Naive thymus-derived CD4-positive, alpha-beta T cell (primary cell): ENCODE measurements around the gene LPP. TPM values are rescaled to one million over a fixed set of nuclear protein-coding genes. Genes with fewer than 3 reads are reported as not detected.

Experiments
- ATAC-seq: fragments of 150-1000 bp; cut with Tn5 transposase; 2 replicates; pipeline ENCODE4 v1.10.0; 2021; ENCODE audit warnings: mild to moderate bottlenecking, moderate library complexity
- CTCF ChIA-PET: fragments of 350-600 bp; sonication (Branson Sonifier 250); formaldehyde crosslinking; loops from one replicate; lab custom pipeline; 2021; ENCODE audit warnings: antibody characterized with exemption; lab: Charles Lee
- POLR2A ChIA-PET: fragments of 350-600 bp; sonication (Branson Sonifier 250); formaldehyde crosslinking; loops from one replicate; lab custom pipeline; 2021; ENCODE audit warnings: antibody characterized with exemption, inconsistent platforms; lab: Charles Lee
- DNase-seq, 9 donors: peaks; one replicate each; pipeline versions ENCODE4 v3.0.0 to v3.0.0-alpha.2; 2020 to 2022; ENCODE audit warnings: mixed read lengths in 1 of 9
- H3K27ac ChIP-seq: one replicate; pipeline ENCODE4 v1.7.0; 2013; ENCODE audit warnings: mild to moderate bottlenecking, low read depth, low read length, moderate library complexity
- H3K27me3 ChIP-seq, 2 donors: one replicate each; pipeline ENCODE4 v1.7.0; 2013; ENCODE audit warnings: low read length in 2 of 2, mild to moderate bottlenecking in 2 of 2, moderate library complexity in 2 of 2; ENCODE audit not compliant: control insufficient read depth in 2 of 2, insufficient read depth in 2 of 2
- H3K36me3 ChIP-seq, 3 experiments: 1 replicate in 2 of 3; 2 replicates in 1 of 3; pipeline ENCODE4 v1.7.0; 2013; ENCODE audit warnings: low read length in 3 of 3, mild to moderate bottlenecking in 3 of 3, moderate library complexity in 1 of 3; ENCODE audit not compliant: insufficient read depth in 3 of 3, control insufficient read depth in 2 of 3
- H3K4me1 ChIP-seq, 2 donors: one replicate each; pipeline ENCODE4 v1.7.0; 2013; ENCODE audit warnings: low read length in 2 of 2, mild to moderate bottlenecking in 2 of 2, moderate library complexity in 1 of 2; ENCODE audit not compliant: control insufficient read depth in 2 of 2, insufficient read depth in 2 of 2
- H3K4me3 ChIP-seq: 2 replicates; pipeline ENCODE4 v1.7.0; 2013; ENCODE audit warnings: mild to moderate bottlenecking, low read length
- H3K9me3 ChIP-seq, 3 experiments: 1 replicate in 2 of 3; 2 replicates in 1 of 3; pipeline ENCODE4 v1.7.0; 2013; ENCODE audit warnings: low read length in 3 of 3; ENCODE audit not compliant: control insufficient read depth in 2 of 3
- H3K27ac Mint-ChIP-seq, 9 donors: one replicate each; pipeline ENCODE4 v1.8.0; 2020 to 2022; ENCODE audit warnings: mixed read lengths in 9 of 9, mild to moderate bottlenecking in 8 of 9, moderate library complexity in 5 of 9, inconsistent platforms in 2 of 9
- H3K27me3 Mint-ChIP-seq, 5 donors: one replicate each; pipeline ENCODE4 v1.8.0; 2021 to 2022; ENCODE audit warnings: mixed read lengths in 5 of 5, mild to moderate bottlenecking in 1 of 5
- H3K36me3 Mint-ChIP-seq, 5 donors: one replicate each; pipeline ENCODE4 v1.8.0; 2020 to 2022; ENCODE audit warnings: mixed read lengths in 5 of 5, mild to moderate bottlenecking in 3 of 5, inconsistent platforms in 1 of 5
- H3K4me1 Mint-ChIP-seq, 7 donors: one replicate each; pipeline ENCODE4 v1.8.0; 2020 to 2022; ENCODE audit warnings: mixed read lengths in 7 of 7, mild to moderate bottlenecking in 3 of 7, inconsistent platforms in 1 of 7
- H3K4me3 Mint-ChIP-seq, 10 donors: one replicate each; pipeline ENCODE4 v1.8.0; 2020 to 2022; ENCODE audit warnings: mild to moderate bottlenecking in 10 of 10, mixed read lengths in 10 of 10, moderate library complexity in 6 of 10, inconsistent platforms in 2 of 10
- H3K9me3 Mint-ChIP-seq, 11 donors: one replicate each; pipeline ENCODE4 v1.8.0; 2020 to 2022; ENCODE audit warnings: mixed read lengths in 11 of 11, mild to moderate bottlenecking in 4 of 11, inconsistent platforms in 1 of 11, moderate library complexity in 1 of 11
- intact Hi-C, 2 donors: fragments of 100-400 bp; cut with micrococcal nuclease; formaldehyde crosslinking; loops; one replicate each; pipeline ENCODE4 v1.15.1; 2023
- polyA plus RNA-seq, 2 donors: library from polyadenylated mRNA; unstranded; fragments of 300-500 nt; fragmentation: Illumina TruSeq; gene quantifications; one replicate each; pipeline ENCODE4 v1.2.3, GENCODE V29; 2021
- total RNA-seq, 6 experiments: library from RNA in 5 of 6; stranded (reverse) in 5 of 6; gene quantifications; 1 replicate in 5 of 6; 2 replicates in 1 of 6; pipeline ENCODE4 v1.2.3 and lab custom pipeline; 2021 to 2026

LPP gene
- total and polyA plus RNA-seq, 7 experiments from 2014 or later = 10.3 to 95.2 (median 19.5) TPM

GRCh38 chr3:188506446-188506845, 352.5 kb downstream of the LPP start:
- no peaks in the 10 kb centered on the region for H3K27me3 Mint-ChIP-seq
- POLR2A ChIA-PET = no interaction called here
- H3K4me3 Mint-ChIP-seq = no peak overlapping the region
- peaks cover 5 to 10% (median 9%) of the 10 kb centered on the region in 3 experiments for H3K9me3 ChIP-seq
- H3K27ac Mint-ChIP-seq = no peak overlapping the region
- intact Hi-C loops = no loop called here
- peaks cover 7 to 27% (median 16%) of the 10 kb centered on the region in 7 donors for H3K4me1 Mint-ChIP-seq
- CTCF ChIA-PET = no interaction called here
- ATAC-seq (no peak), DNase-seq (no peak)
- H3K4me1 ChIP-seq = peaks cover 0 to 6% of the 10 kb centered on the region in 2 donors
- H3K36me3 Mint-ChIP-seq = peaks cover 21 to 49% (median 47%) of the 10 kb centered on the region in 5 donors
- H3K4me3 ChIP-seq = no peak overlapping the region
- H3K27ac ChIP-seq = no peak overlapping the region
- no peaks in the 10 kb centered on the region for H3K36me3 ChIP-seq
- H3K9me3 Mint-ChIP-seq = peaks cover 0 to 44% (median 22%) of the 10 kb centered on the region in 11 donors
- H3K27me3 ChIP-seq = no peaks in the 10 kb centered on the region

- Mint-ChIP-seq H3K9me3 (peaks cover 0 to 38% (median 19%) of the 10 kb centered on the region in 11 donors), H3K4me1 (peaks cover 7 to 27% (median 16%) of the 10 kb centered on the region in 7 donors), H3K27me3 (no peaks in the 10 kb centered on the region), H3K36me3 (peaks cover 17 to 49% (median 47%) of the 10 kb centered on the region in 5 donors), H3K4me3 (peak overlapping the region in 4 of 10 donors; percentile 2 to 37 (median 12)), H3K27ac (no peak overlapping the region)
- DNase-seq = peak in 1 of 9 donors; percentile 6
- POLR2A ChIA-PET = no interaction called here
- Histone ChIP-seq H3K27ac (no peak overlapping the region), H3K4me1 (peaks cover 0 to 6% of the 10 kb centered on the region in 2 donors), H3K4me3 (no peak overlapping the region), H3K27me3 (no peaks in the 10 kb centered on the region), H3K9me3 (peaks cover 5 to 10% (median 9%) of the 10 kb centered on the region in 3 experiments), H3K36me3 (no peaks in the 10 kb centered on the region)
- peak; percentile 75 for ATAC-seq
- intact Hi-C loops = no loop called here
- CTCF ChIA-PET = interaction anchor here (0.7 kb wide), 1 partner anchor 26 kb away, joined by 3 read pairs; no protein-coding TSS in a partner anchor
Observed at GRCh38 chr3:188507244-188507720, 353.3 kb downstream of the LPP start.

- Histone ChIP-seq H3K36me3 (no peaks in the 10 kb centered on the region), H3K27ac (no peak overlapping the region), H3K4me3 (no peak overlapping the region), H3K4me1 (peaks cover 0 to 6% of the 10 kb centered on the region in 2 donors), H3K27me3 (no peaks in the 10 kb centered on the region), H3K9me3 (peaks cover 5 to 9% (median 9%) of the 10 kb centered on the region in 3 experiments)
- CTCF ChIA-PET = no interaction called here
- intact Hi-C loops = no loop called here
- Mint-ChIP-seq H3K27ac (no peak overlapping the region), H3K9me3 (peaks cover 0 to 30% (median 17%) of the 10 kb centered on the region in 11 donors), H3K27me3 (no peaks in the 10 kb centered on the region), H3K4me3 (no peak overlapping the region), H3K36me3 (peaks cover 14 to 44% (median 42%) of the 10 kb centered on the region in 5 donors), H3K4me1 (peaks cover 7 to 27% (median 16%) of the 10 kb centered on the region in 7 donors)
- POLR2A ChIA-PET = no interaction called here
- DNase-seq (no peak), ATAC-seq (no peak)
Observed at GRCh38 chr3:188508454-188508853, 354.5 kb downstream of the LPP start.

- H3K36me3 ChIP-seq = no peaks in the 10 kb centered on the region
- DNase-seq (no peak), ATAC-seq (no peak)
- ChIA-PET POLR2A (no interaction called here), CTCF (no interaction called here)
- Mint-ChIP-seq H3K27ac (no peak overlapping the region), H3K4me3 (no peak overlapping the region), H3K9me3 (peaks cover 2 to 21% (median 10%) of the 10 kb centered on the region in 11 donors), H3K27me3 (no peaks in the 10 kb centered on the region), H3K36me3 (peaks cover 6 to 36% (median 34%) of the 10 kb centered on the region in 5 donors), H3K4me1 (peaks cover 9 to 27% (median 16%) of the 10 kb centered on the region in 7 donors)
- no peaks in the 10 kb centered on the region for H3K27me3 ChIP-seq
- intact Hi-C loops = no loop called here
- H3K9me3 ChIP-seq = peaks cover under 1 to 1% (median under 1%) of the 10 kb centered on the region in 3 experiments
- H3K27ac ChIP-seq = no peak overlapping the region
- peaks cover 0 to 6% of the 10 kb centered on the region in 2 donors for H3K4me1 ChIP-seq
- H3K4me3 ChIP-seq = no peak overlapping the region
Observed at GRCh38 chr3:188509316-188509715, 355.4 kb downstream of the LPP start.

- Histone ChIP-seq H3K4me1 (peaks cover 0 to 6% of the 10 kb centered on the region in 2 donors), H3K27me3 (no peaks in the 10 kb centered on the region), H3K4me3 (no peak overlapping the region), H3K9me3 (no peaks in the 10 kb centered on the region), H3K27ac (no peak overlapping the region), H3K36me3 (no peaks in the 10 kb centered on the region)
- peaks cover 5 to 29% (median 24%) of the 10 kb centered on the region in 5 donors for H3K36me3 Mint-ChIP-seq
- peaks cover 0 to 10% (median 5%) of the 10 kb centered on the region in 11 donors for H3K9me3 Mint-ChIP-seq
- no peak overlapping the region for H3K27ac Mint-ChIP-seq
- ATAC-seq (no peak), DNase-seq (no peak)
- no peak overlapping the region for H3K4me3 Mint-ChIP-seq
- peaks cover 7 to 23% (median 15%) of the 10 kb centered on the region in 7 donors for H3K4me1 Mint-ChIP-seq
- ChIA-PET CTCF (no interaction called here), POLR2A (no interaction called here)
- intact Hi-C loops = no loop called here
- H3K27me3 Mint-ChIP-seq = no peaks in the 10 kb centered on the region
Observed at GRCh38 chr3:188510366-188510765, 356.4 kb downstream of the LPP start.

GRCh38 chr3:188513662-188514328, 359.8 kb downstream of the LPP start:
- Histone ChIP-seq H3K4me1 (no peaks in the 10 kb centered on the region), H3K27ac (no peak overlapping the region), H3K27me3 (no peaks in the 10 kb centered on the region), H3K36me3 (no peaks in the 10 kb centered on the region), H3K4me3 (no peak overlapping the region), H3K9me3 (no peaks in the 10 kb centered on the region)
- Mint-ChIP-seq H3K27me3 (no peaks in the 10 kb centered on the region), H3K4me1 (peaks cover 0 to 6% (median 0%) of the 10 kb centered on the region in 7 donors), H3K4me3 (no peak overlapping the region), H3K9me3 (peaks cover 0 to 3% (median 0%) of the 10 kb centered on the region in 11 donors), H3K36me3 (peaks cover 5 to 25% (median 13%) of the 10 kb centered on the region in 5 donors), H3K27ac (no peak overlapping the region)
- DNase-seq (no peak), ATAC-seq (no peak)
- intact Hi-C loops = no loop called here
- POLR2A ChIA-PET = no interaction called here
- CTCF ChIA-PET = no interaction called here
